SHP77 (cell line): ENCODE measurements around the gene PCSK6.
A peak's percentile ranks its signal among the peaks of the same experiment; 100 is the strongest.

Experiments
- DNase-seq, 2 experiments: peaks; one replicate each; lab custom pipeline; 2025; lab: John Stamatoyannopoulos, UW

PCSK6 gene

GRCh38 chr15:101325263-101326025 is 164.1 kb downstream of the PCSK6 start:
- DNase-seq: no peak

GRCh38 chr15:101324524-101325177 is 164.9 kb downstream of the PCSK6 start:
- no peak for DNase-seq

- DNase-seq: no peak
Measured at GRCh38 chr15:101323793-101324523, 165.5 kb downstream of the PCSK6 start.

GRCh38 chr15:101322854-101323477 is 166.5 kb downstream of the PCSK6 start:
- DNase-seq: no peak

- no peak for DNase-seq
Measured at GRCh38 chr15:101322016-101322695, 167.4 kb downstream of the PCSK6 start.

- DNase-seq: peak; percentile 29 to 45
Measured at GRCh38 chr15:101320501-101321052, 168.9 kb downstream of the PCSK6 start.

- no peak for DNase-seq
Measured at GRCh38 chr15:101318839-101319238, 170.7 kb downstream of the PCSK6 start.

GRCh38 chr15:101318147-101318819 is 171.2 kb downstream of the PCSK6 start:
- DNase-seq: no peak

- no peak for DNase-seq
Measured at GRCh38 chr15:101317336-101317872, 172.1 kb downstream of the PCSK6 start.

- no peak for DNase-seq
Measured at GRCh38 chr15:101316529-101316928, 173.0 kb downstream of the PCSK6 start.

- no peak for DNase-seq
Measured at GRCh38 chr15:101315736-101316135, 173.8 kb downstream of the PCSK6 start.

- no peak for DNase-seq
Measured at GRCh38 chr15:101314336-101315125, 175.0 kb downstream of the PCSK6 start.

GRCh38 chr15:101313041-101313761 is 176.3 kb downstream of the PCSK6 start:
- no peak for DNase-seq

- no peak for DNase-seq
Measured at GRCh38 chr15:101310508-101310907, 179.0 kb downstream of the PCSK6 start.

- no peak for DNase-seq
Measured at GRCh38 chr15:101310161-101310480, 179.4 kb downstream of the PCSK6 start.

- DNase-seq: no peak
Measured at GRCh38 chr15:101309436-101310160, 179.9 kb downstream of the PCSK6 start.

- DNase-seq: no peak
Measured at GRCh38 chr15:101308604-101309435, 180.7 kb downstream of the PCSK6 start.
